Hepatocyte (in vitro differentiated cells): Measurements from ENCODE around the gene NDEL1.

ENCODE experiments used
- EZH2 ChIP-seq: fragments of 200-600 bp; sonication (generic); IDR thresholded peaks from 2 replicates; pipeline ENCODE4 v1.6.1; 2016; ENCODE audit warnings: antibody characterized with exemption, mild to moderate bottlenecking, borderline replicate concordance
- TF ChIP-seq, protein P1 (sequence below): fragments of 200-600 bp; sonication (generic); IDR thresholded peaks from 2 replicates; pipeline ENCODE4 v1.5.1; 2016; ENCODE audit warnings: antibody characterized with exemption, mild to moderate bottlenecking; ENCODE audit not compliant: poor library complexity

DNA sequence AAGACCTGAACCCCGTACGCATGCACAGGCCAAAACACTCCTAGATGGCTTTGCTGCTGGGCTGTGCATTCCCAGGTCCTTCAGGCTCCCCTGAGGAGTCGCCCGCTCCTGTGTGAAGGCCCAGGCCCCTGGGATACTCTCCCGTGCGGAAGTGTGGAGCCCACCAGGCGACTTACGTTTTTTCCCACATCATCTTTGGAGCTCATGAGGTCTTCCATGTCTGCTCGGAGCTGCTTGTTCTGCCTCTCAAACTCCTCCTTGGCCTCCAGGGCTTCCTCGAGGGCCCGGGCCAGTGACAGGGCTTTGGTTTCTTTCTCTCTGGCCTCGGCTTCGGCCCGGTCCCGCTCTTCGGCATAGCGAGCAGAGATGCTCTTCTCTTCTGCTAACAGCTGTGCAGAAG is 56.4 kb downstream of the NDEL1 start:
- TF ChIP-seq, protein P1, sequence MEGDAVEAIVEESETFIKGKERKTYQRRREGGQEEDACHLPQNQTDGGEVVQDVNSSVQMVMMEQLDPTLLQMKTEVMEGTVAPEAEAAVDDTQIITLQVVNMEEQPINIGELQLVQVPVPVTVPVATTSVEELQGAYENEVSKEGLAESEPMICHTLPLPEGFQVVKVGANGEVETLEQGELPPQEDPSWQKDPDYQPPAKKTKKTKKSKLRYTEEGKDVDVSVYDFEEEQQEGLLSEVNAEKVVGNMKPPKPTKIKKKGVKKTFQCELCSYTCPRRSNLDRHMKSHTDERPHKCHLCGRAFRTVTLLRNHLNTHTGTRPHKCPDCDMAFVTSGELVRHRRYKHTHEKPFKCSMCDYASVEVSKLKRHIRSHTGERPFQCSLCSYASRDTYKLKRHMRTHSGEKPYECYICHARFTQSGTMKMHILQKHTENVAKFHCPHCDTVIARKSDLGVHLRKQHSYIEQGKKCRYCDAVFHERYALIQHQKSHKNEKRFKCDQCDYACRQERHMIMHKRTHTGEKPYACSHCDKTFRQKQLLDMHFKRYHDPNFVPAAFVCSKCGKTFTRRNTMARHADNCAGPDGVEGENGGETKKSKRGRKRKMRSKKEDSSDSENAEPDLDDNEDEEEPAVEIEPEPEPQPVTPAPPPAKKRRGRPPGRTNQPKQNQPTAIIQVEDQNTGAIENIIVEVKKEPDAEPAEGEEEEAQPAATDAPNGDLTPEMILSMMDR = no peak
- TF ChIP-seq EZH2 = no peak
